NCI-H2029 (cell line): Measurements from ENCODE around the gene NCAPD2.
"Not testable (repeated sequence)": the region's sequence is repeated elsewhere in the genome, so short reads cannot be mapped to it uniquely, and the experiment has no call there.

Source experiments
- DNase-seq: peaks from one replicate; lab custom pipeline; 2025; lab: John Stamatoyannopoulos, UW

NCAPD2 gene

GRCh38 chr12:6497291-6497690 lies 3.4 kb downstream of the NCAPD2 start:
- not testable (repeated sequence) for DNase-seq

GRCh38 chr12:6500466-6500865 lies 6.6 kb downstream of the NCAPD2 start:
- DNase-seq = no peak

- no peak for DNase-seq
Observed at GRCh38 chr12:6507102-6507998, 13.4 kb downstream of the NCAPD2 start.

- DNase-seq = no peak
Observed at GRCh38 chr12:6508087-6508486, 14.2 kb downstream of the NCAPD2 start.

- no peak for DNase-seq
Observed at GRCh38 chr12:6520186-6520585, 26.3 kb downstream of the NCAPD2 start.

GRCh38 chr12:6522193-6522592 lies 28.3 kb downstream of the NCAPD2 start:
- no peak for DNase-seq

- DNase-seq = no peak
Observed at GRCh38 chr12:6523708-6524107, 29.8 kb downstream of the NCAPD2 start.

- no peak for DNase-seq
Observed at GRCh38 chr12:6524648-6525047, 30.7 kb downstream of the NCAPD2 start.

GRCh38 chr12:6526201-6526600 lies 32.3 kb downstream of the NCAPD2 start:
- no peak for DNase-seq

GRCh38 chr12:6526766-6527525 lies 33.0 kb downstream of the NCAPD2 start:
- DNase-seq = no peak

- DNase-seq = no peak
Observed at GRCh38 chr12:6527711-6528110, 33.8 kb downstream of the NCAPD2 start.

- no peak for DNase-seq
Observed at GRCh38 chr12:6528539-6529235, 34.8 kb downstream of the NCAPD2 start.

GRCh38 chr12:6529291-6529737 lies 35.4 kb downstream of the NCAPD2 start:
- DNase-seq = no peak

- DNase-seq = no peak
Observed at GRCh38 chr12:6530576-6531260, 36.8 kb downstream of the NCAPD2 start.

GRCh38 chr12:6532051-6532926 lies 38.4 kb downstream of the NCAPD2 start:
- peak; percentile 68 for DNase-seq

GRCh38 chr12:6532927-6533652 lies 39.2 kb downstream of the NCAPD2 start:
- peak; percentile 68 for DNase-seq

GRCh38 chr12:6533653-6533922 lies 39.7 kb downstream of the NCAPD2 start:
- DNase-seq = no peak

GRCh38 chr12:6533923-6534694 lies 40.2 kb downstream of the NCAPD2 start, which contains the start of gene GAPDH:
TSS of gene GAPDH (plus strand) at chr12:6534517. CDS start at chr12:6534833, 316 bp downstream.
- peak; percentile 97 for DNase-seq

- DNase-seq = peak; percentile 72
Observed at GRCh38 chr12:6534695-6534944, 40.7 kb downstream of the NCAPD2 start.
